Measurements from ENCODE around the gene TEPSIN. TPM values are rescaled to one million over a fixed set of nuclear protein-coding genes. Genes with fewer than 3 reads are reported as not detected.

The TEPSIN gene
- total and polyA plus RNA-seq, 4 donors: 7.7 to 33.8 (median 19.2) TPM

GRCh38 chr17:81280571-81280970, 41.7 kb upstream of the TEPSIN start:
- Histone ChIP-seq H3K27me3 (ENCODE audit: control insufficient read depth, insufficient read depth, low read length) (no peaks in the 10 kb centered on the region), H3K9me3 (ENCODE audit: control insufficient read depth, insufficient read depth, low read length) (no peaks in the 10 kb centered on the region), H3K27ac (ENCODE audit: low read depth, low read length) (no peak overlapping the region), H3K4me3 (ENCODE audit: low read depth, low read length) (no peak overlapping the region), H3K4me1 (ENCODE audit: control insufficient read depth, insufficient read depth, low read length) (peaks cover 35% of the 10 kb centered on the region), H3K36me3 (ENCODE audit: control insufficient read depth, insufficient read depth, low read length) (peaks cover 89% of the 10 kb centered on the region)
- 79% methylated on average over 15 of the region's 24 CpGs for WGBS (ENCODE audit: insufficient coverage)
- no peak for DNase-seq (ENCODE audit: low read depth in 4 of 6, low spot score in 6 of 6)

- H3K4me3 ChIP-seq (ENCODE audit: low read depth, low read length): no peak overlapping the region
- no peaks in the 10 kb centered on the region for H3K27me3 ChIP-seq (ENCODE audit: control insufficient read depth, insufficient read depth, low read length)
- peaks cover 26% of the 10 kb centered on the region for H3K4me1 ChIP-seq (ENCODE audit: control insufficient read depth, insufficient read depth, low read length)
- no peaks in the 10 kb centered on the region for H3K9me3 ChIP-seq (ENCODE audit: control insufficient read depth, insufficient read depth, low read length)
- peak in 2 of 6 donors; percentile 72 to 88 for DNase-seq (ENCODE audit: low read depth in 4 of 6, low spot score in 6 of 6)
- peaks cover 92% of the 10 kb centered on the region for H3K36me3 ChIP-seq (ENCODE audit: control insufficient read depth, insufficient read depth, low read length)
- WGBS (ENCODE audit: insufficient coverage): 79% methylated on average over 47 of the region's 50 CpGs
- no peak overlapping the region for H3K27ac ChIP-seq (ENCODE audit: low read depth, low read length)
Measured at GRCh38 chr17:81279278-81280275, 40.7 kb upstream of the TEPSIN start.

DNA sequence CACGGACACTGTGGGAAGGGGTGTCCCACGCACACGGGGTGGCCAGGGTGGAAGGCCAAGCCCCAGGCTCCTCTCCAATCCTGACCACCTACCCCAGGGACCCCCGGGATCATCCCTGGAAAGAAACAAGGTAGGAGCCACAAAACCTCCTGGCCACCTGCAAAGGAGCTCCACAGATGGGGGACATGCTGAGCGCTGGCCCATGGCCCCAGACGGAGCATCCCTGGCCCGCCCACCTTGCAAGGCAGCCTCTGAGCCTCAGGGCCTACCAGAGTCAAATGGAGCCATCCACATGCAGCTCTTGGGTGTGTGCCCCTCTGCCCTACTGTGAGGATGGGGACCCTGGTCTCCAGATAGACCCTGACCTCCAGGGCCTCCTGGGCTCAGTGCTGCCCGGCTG, 40.0 kb upstream of the TEPSIN start:
- WGBS (ENCODE audit: insufficient coverage): 100% methylated on average over 5 of the region's 8 CpGs
- Histone ChIP-seq H3K4me1 (ENCODE audit: control insufficient read depth, insufficient read depth, low read length) (peaks cover 26% of the 10 kb centered on the region), H3K27me3 (ENCODE audit: control insufficient read depth, insufficient read depth, low read length) (no peaks in the 10 kb centered on the region), H3K36me3 (ENCODE audit: control insufficient read depth, insufficient read depth, low read length) (peaks cover 97% of the 10 kb centered on the region), H3K9me3 (ENCODE audit: control insufficient read depth, insufficient read depth, low read length) (no peaks in the 10 kb centered on the region), H3K27ac (ENCODE audit: low read depth, low read length) (no peak overlapping the region), H3K4me3 (ENCODE audit: low read depth, low read length) (no peak overlapping the region)
- no peak for DNase-seq (ENCODE audit: low read depth in 4 of 6, low spot score in 6 of 6)

- WGBS (ENCODE audit: insufficient coverage): 86% methylated on average over 20 of the region's 20 CpGs
- Histone ChIP-seq H3K9me3 (ENCODE audit: control insufficient read depth, insufficient read depth, low read length) (no peaks in the 10 kb centered on the region), H3K4me3 (ENCODE audit: low read depth, low read length) (no peak overlapping the region), H3K27ac (ENCODE audit: low read depth, low read length) (peak overlapping the region; percentile 53), H3K4me1 (ENCODE audit: control insufficient read depth, insufficient read depth, low read length) (peaks cover 26% of the 10 kb centered on the region), H3K27me3 (ENCODE audit: control insufficient read depth, insufficient read depth, low read length) (no peaks in the 10 kb centered on the region), H3K36me3 (ENCODE audit: control insufficient read depth, insufficient read depth, low read length) (peaks cover 97% of the 10 kb centered on the region)
- no peak for DNase-seq (ENCODE audit: low read depth in 4 of 6, low spot score in 6 of 6)
Measured at GRCh38 chr17:81277946-81278693, 39.3 kb upstream of the TEPSIN start.

DNA sequence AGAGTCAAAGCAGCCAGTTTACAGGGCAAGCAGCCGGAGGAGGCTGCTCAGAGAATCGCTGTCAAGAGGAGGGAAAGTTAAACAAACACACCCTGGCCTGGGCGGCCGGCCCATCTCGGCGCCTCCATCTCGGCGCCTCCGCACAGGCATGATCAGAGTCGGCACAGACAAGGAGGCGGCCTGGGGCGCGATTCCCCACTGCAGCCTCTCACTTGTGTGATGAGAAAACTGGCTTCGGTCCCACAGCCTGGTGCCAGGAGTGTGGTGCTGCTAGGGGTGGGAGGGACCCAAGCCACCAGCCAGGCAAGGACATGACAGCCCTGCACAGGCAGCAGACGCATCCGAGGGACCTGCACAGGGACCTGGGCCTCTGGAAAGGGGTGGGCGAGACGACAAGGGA, 38.6 kb upstream of the TEPSIN start:
- 37% methylated on average over 18 of the region's 18 CpGs for WGBS (ENCODE audit: insufficient coverage)
- Histone ChIP-seq H3K27me3 (ENCODE audit: control insufficient read depth, insufficient read depth, low read length) (no peaks in the 10 kb centered on the region), H3K4me3 (ENCODE audit: low read depth, low read length) (no peak overlapping the region), H3K9me3 (ENCODE audit: control insufficient read depth, insufficient read depth, low read length) (no peaks in the 10 kb centered on the region), H3K36me3 (ENCODE audit: control insufficient read depth, insufficient read depth, low read length) (peaks cover 97% of the 10 kb centered on the region), H3K4me1 (ENCODE audit: control insufficient read depth, insufficient read depth, low read length) (peaks cover 26% of the 10 kb centered on the region), H3K27ac (ENCODE audit: low read depth, low read length) (peak overlapping the region; percentile 53)
- peak in 4 of 6 donors; percentile 31 to 94 (median 60) for DNase-seq (ENCODE audit: low read depth in 4 of 6, low spot score in 6 of 6)

DNA sequence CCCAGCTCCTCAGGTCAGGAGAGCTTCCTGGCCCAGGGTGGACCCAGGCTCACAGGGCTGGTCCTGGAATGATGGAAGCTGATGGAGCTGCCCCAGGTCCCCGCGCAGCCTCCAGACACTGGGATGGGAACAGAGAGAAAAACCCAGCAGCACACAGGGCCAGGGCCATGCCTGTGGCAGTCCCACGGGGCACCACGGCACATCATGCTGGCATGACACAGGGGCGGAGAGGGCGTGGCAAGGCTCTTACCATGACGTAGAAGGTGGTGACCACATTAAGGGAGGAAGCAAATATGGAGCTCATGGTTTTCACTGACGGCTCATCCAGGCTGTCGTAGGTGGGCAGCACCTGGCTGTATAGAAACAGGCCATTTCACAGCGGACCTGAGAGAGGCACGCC, 37.9 kb upstream of the TEPSIN start:
- Histone ChIP-seq H3K9me3 (ENCODE audit: control insufficient read depth, insufficient read depth, low read length) (no peaks in the 10 kb centered on the region), H3K27me3 (ENCODE audit: control insufficient read depth, insufficient read depth, low read length) (no peaks in the 10 kb centered on the region), H3K4me1 (ENCODE audit: control insufficient read depth, insufficient read depth, low read length) (peaks cover 26% of the 10 kb centered on the region), H3K27ac (ENCODE audit: low read depth, low read length) (peak overlapping the region; percentile 30), H3K36me3 (ENCODE audit: control insufficient read depth, insufficient read depth, low read length) (peaks cover 97% of the 10 kb centered on the region), H3K4me3 (ENCODE audit: low read depth, low read length) (no peak overlapping the region)
- no peak for DNase-seq (ENCODE audit: low read depth in 4 of 6, low spot score in 6 of 6)
- 96% methylated on average over 11 of the region's 11 CpGs for WGBS (ENCODE audit: insufficient coverage)

DNA sequence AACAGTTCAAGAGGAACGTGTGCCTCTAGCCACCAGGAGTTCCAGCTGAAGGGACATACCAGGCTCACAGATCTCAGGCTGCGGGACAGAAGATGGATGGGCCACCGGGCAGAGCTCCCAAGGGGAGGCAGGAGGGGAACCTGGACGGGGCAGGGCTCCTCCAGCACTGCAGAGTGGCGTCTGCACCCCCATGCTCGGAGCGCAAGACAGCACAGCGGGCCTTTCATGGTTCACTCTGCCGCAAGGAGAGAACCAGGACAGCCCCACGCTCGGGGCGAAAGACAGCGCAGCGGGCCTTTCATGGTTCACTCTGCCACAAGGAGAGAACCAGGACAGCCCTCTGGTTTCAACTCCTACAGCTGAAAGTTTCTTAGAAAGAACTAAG, 35.6 kb upstream of the TEPSIN start:
- peaks cover 99% of the 10 kb centered on the region for H3K36me3 ChIP-seq (ENCODE audit: control insufficient read depth, insufficient read depth, low read length)

GRCh38 chr17:81273698-81274470, 35.0 kb upstream of the TEPSIN start:
- DNase-seq (ENCODE audit: low read depth in 4 of 6, low spot score in 6 of 6): no peak
- Histone ChIP-seq H3K4me3 (ENCODE audit: low read depth, low read length) (no peak overlapping the region), H3K36me3 (ENCODE audit: control insufficient read depth, insufficient read depth, low read length) (peaks cover 97% of the 10 kb centered on the region), H3K4me1 (ENCODE audit: control insufficient read depth, insufficient read depth, low read length) (peaks cover 25% of the 10 kb centered on the region), H3K27me3 (ENCODE audit: control insufficient read depth, insufficient read depth, low read length) (no peaks in the 10 kb centered on the region), H3K27ac (ENCODE audit: low read depth, low read length) (no peak overlapping the region), H3K9me3 (ENCODE audit: control insufficient read depth, insufficient read depth, low read length) (no peaks in the 10 kb centered on the region)
- 95% methylated on average over 28 of the region's 31 CpGs for WGBS (ENCODE audit: insufficient coverage)

More for the DNA sequence above, 35.6 kb upstream of the TEPSIN start:
- DNase-seq (ENCODE audit: low read depth in 4 of 6, low spot score in 6 of 6): no peak
- no peak overlapping the region for H3K4me3 ChIP-seq (ENCODE audit: low read depth, low read length)
- 95% methylated on average over 14 of the region's 14 CpGs for WGBS (ENCODE audit: insufficient coverage)
- no peak overlapping the region for H3K27ac ChIP-seq (ENCODE audit: low read depth, low read length)
- no peaks in the 10 kb centered on the region for H3K9me3 ChIP-seq (ENCODE audit: control insufficient read depth, insufficient read depth, low read length)
- no peaks in the 10 kb centered on the region for H3K27me3 ChIP-seq (ENCODE audit: control insufficient read depth, insufficient read depth, low read length)
- peaks cover 26% of the 10 kb centered on the region for H3K4me1 ChIP-seq (ENCODE audit: control insufficient read depth, insufficient read depth, low read length)

GRCh38 chr17:81272616-81273015, 33.8 kb upstream of the TEPSIN start:
- H3K27me3 ChIP-seq (ENCODE audit: control insufficient read depth, insufficient read depth, low read length): no peaks in the 10 kb centered on the region
- peaks cover 13% of the 10 kb centered on the region for H3K4me1 ChIP-seq (ENCODE audit: control insufficient read depth, insufficient read depth, low read length)
- WGBS (ENCODE audit: insufficient coverage): 90% methylated on average over 10 of the region's 12 CpGs
- H3K27ac ChIP-seq (ENCODE audit: low read depth, low read length): no peak overlapping the region
- no peak for DNase-seq (ENCODE audit: low read depth in 4 of 6, low spot score in 6 of 6)
- no peak overlapping the region for H3K4me3 ChIP-seq (ENCODE audit: low read depth, low read length)
- H3K36me3 ChIP-seq (ENCODE audit: control insufficient read depth, insufficient read depth, low read length): peaks cover 85% of the 10 kb centered on the region
- H3K9me3 ChIP-seq (ENCODE audit: control insufficient read depth, insufficient read depth, low read length): no peaks in the 10 kb centered on the region
